ENCODE results near the gene TRIM44.

DNA sequence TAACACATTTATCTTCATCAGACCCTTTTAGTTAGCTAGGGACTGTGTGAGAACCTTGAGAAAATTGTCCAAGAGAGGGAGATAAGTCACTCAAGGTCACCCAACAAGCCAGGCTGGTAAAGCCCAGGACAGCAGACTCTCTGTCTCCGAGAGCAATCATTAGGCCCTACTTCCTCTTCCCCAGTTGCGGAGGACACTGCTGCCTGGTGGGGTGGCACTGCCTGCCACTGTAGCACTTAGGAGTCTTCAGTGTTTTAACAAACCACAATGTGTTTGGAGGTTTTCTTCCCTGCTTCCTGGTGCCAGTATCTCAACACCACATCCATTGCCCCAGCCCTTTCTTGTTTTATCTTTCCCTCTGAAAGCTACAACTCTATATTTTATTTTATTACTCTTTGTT, 149.2 kb downstream of the TRIM44 start:
- TF ChIP-seq CHD2 (IDR thresholded peaks at IDR 0.05; ENCODE audit: low read length, partially characterized antibody) (no peak), EP300 (IDR thresholded peaks at IDR 0.05) (no peak), MAZ (IDR thresholded peaks at IDR 0.05; ENCODE audit: borderline replicate concordance, low read depth, low read length) (no peak), RCOR1 (IDR thresholded peaks at IDR 0.05; ENCODE audit: low read depth, low read length) (no peak), MYC (IDR thresholded peaks at IDR 0.05; ENCODE audit: borderline replicate concordance, low read length) (no peak), ZC3H11A (IDR thresholded peaks at IDR 0.05) (no peak), NPAS2 (CRISPR knock-in tag; IDR thresholded peaks at IDR 0.05; ENCODE audit: borderline replicate concordance) (no peak), POLR2A (IDR thresholded peaks at IDR 0.05; ENCODE audit: low read length) (no peak)
- TF ChIP-seq, protein P1, sequence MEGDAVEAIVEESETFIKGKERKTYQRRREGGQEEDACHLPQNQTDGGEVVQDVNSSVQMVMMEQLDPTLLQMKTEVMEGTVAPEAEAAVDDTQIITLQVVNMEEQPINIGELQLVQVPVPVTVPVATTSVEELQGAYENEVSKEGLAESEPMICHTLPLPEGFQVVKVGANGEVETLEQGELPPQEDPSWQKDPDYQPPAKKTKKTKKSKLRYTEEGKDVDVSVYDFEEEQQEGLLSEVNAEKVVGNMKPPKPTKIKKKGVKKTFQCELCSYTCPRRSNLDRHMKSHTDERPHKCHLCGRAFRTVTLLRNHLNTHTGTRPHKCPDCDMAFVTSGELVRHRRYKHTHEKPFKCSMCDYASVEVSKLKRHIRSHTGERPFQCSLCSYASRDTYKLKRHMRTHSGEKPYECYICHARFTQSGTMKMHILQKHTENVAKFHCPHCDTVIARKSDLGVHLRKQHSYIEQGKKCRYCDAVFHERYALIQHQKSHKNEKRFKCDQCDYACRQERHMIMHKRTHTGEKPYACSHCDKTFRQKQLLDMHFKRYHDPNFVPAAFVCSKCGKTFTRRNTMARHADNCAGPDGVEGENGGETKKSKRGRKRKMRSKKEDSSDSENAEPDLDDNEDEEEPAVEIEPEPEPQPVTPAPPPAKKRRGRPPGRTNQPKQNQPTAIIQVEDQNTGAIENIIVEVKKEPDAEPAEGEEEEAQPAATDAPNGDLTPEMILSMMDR (IDR thresholded peaks at IDR 0.05), result no peak
- TF ChIP-seq, protein P2, sequence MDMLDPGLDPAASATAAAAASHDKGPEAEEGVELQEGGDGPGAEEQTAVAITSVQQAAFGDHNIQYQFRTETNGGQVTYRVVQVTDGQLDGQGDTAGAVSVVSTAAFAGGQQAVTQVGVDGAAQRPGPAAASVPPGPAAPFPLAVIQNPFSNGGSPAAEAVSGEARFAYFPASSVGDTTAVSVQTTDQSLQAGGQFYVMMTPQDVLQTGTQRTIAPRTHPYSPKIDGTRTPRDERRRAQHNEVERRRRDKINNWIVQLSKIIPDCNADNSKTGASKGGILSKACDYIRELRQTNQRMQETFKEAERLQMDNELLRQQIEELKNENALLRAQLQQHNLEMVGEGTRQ (IDR thresholded peaks at IDR 0.05), result no peak
- TF ChIP-seq, protein P3, sequence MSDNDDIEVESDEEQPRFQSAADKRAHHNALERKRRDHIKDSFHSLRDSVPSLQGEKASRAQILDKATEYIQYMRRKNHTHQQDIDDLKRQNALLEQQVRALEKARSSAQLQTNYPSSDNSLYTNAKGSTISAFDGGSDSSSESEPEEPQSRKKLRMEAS (IDR thresholded peaks at IDR 0.05), result no peak
- TF ChIP-seq, protein P4, sequence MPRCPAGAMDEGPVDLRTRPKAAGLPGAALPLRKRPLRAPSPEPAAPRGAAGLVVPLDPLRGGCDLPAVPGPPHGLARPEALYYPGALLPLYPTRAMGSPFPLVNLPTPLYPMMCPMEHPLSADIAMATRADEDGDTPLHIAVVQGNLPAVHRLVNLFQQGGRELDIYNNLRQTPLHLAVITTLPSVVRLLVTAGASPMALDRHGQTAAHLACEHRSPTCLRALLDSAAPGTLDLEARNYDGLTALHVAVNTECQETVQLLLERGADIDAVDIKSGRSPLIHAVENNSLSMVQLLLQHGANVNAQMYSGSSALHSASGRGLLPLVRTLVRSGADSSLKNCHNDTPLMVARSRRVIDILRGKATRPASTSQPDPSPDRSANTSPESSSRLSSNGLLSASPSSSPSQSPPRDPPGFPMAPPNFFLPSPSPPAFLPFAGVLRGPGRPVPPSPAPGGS (IDR thresholded peaks at IDR 0.05), result no peak

Data from A549 (cell line).